Suprapubic skin (tissue), 4 donors: ENCODE results near the gene VPS37D. TPM values are rescaled to one million over a fixed set of nuclear protein-coding genes. Genes with fewer than 3 reads are reported as not detected.

Source experiments
- DNase-seq, 2 donors: peaks; one replicate each; pipeline ENCODE4 v3.0.0-alpha.2; 2019; ENCODE audit warnings: low spot score in 2 of 2
- H3K27ac ChIP-seq: fragments of 200-600 bp; sonication (generic); one replicate; pipeline ENCODE4 v1.5.1; 2019
- H3K27me3 ChIP-seq: fragments of 200-600 bp; sonication (generic); one replicate; pipeline ENCODE4 v1.5.1; 2019
- H3K36me3 ChIP-seq: fragments of 200-600 bp; sonication (generic); one replicate; pipeline ENCODE4 v1.5.1; 2019
- H3K4me1 ChIP-seq: fragments of 200-600 bp; sonication (generic); one replicate; pipeline ENCODE4 v1.5.1; 2019
- H3K4me3 ChIP-seq: fragments of 200-600 bp; sonication (generic); one replicate; pipeline ENCODE4 v1.5.1; 2019; ENCODE audit warnings: mild to moderate bottlenecking
- H3K9me3 ChIP-seq: fragments of 200-600 bp; sonication (generic); one replicate; pipeline ENCODE4 v1.5.1; 2019
- EP300 ChIP-seq: sonication (generic); formaldehyde crosslinking; IDR thresholded peaks from one replicate; pipeline ENCODE4 v1.6.1; 2017; ENCODE audit warnings: antibody characterized with exemption
- POLR2A ChIP-seq, 2 donors: fragments of 450-650 bp; IDR thresholded peaks; one replicate each; pipeline ENCODE4 v1.6.1; 2017; ENCODE audit warnings: antibody characterized with exemption in 2 of 2, mild to moderate bottlenecking in 2 of 2, moderate library complexity in 2 of 2
- POLR2AphosphoS5 ChIP-seq, 3 donors: sonication (generic); formaldehyde crosslinking; IDR thresholded peaks; one replicate each; pipeline ENCODE4 v1.6.1; 2017; ENCODE audit warnings: antibody characterized with exemption in 3 of 3
- WGBS: methylation state at CpG from one replicate; pipeline ENCODE4 v1.1.5; 2018; 5-methylcytosine and 5-hydroxymethylcytosine counted together
- total RNA-seq, 4 donors: library from RNA; depleted of rRNA; stranded (reverse); fragments of >200 nt; gene quantifications; one replicate each; pipeline ENCODE4 v1.1.0, GENCODE V29; 2016
- TF ChIP-seq, protein P1 (sequence below), 2 donors: fragments of 200-600 bp in 1 of 2; fragments of 450-650 bp in 1 of 2; sonication (generic) in 1 of 2; IDR thresholded peaks; one replicate each; pipeline ENCODE4 v1.5.1; 2016 to 2019; ENCODE audit warnings: antibody characterized with exemption in 2 of 2, mild to moderate bottlenecking in 1 of 2, moderate library complexity in 1 of 2

Gene VPS37D
- total RNA-seq, 4 donors from 2014 or later: 1.9 to 3.5 (median 2.1) TPM

DNA sequence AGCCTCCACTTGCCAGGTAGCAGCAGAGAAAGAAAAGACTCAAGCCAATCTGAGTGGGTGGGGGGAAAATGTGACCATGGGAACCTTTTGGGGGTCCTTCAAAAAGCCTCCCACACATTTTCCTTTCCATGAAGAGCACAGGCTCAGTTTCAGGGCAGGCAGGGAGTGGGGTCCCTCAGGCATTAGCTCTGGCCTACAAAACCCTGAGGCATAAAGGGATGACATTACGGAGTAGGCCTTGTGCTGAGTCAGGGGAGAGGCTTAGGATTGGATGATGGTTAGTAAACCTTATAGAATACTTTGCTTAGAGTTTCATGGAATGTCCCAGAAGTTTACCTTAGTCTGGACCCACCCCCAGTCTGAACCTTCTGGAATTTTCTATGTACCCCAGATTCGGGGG, 12.1 kb downstream of the VPS37D start:
- WGBS: 74% methylated on average over 2 of the region's 2 CpGs
- H3K27ac ChIP-seq: no peak overlapping the region
- H3K9me3 ChIP-seq: no peaks in the 10 kb centered on the region
- no peak overlapping the region for H3K4me3 ChIP-seq
- H3K4me1 ChIP-seq: peaks cover 39% of the 10 kb centered on the region
- DNase-seq: no peak
- H3K27me3 ChIP-seq: no peaks in the 10 kb centered on the region
- TF ChIP-seq POLR2A (IDR thresholded peaks at IDR 0.05) (no peak), EP300 (no peak), POLR2AphosphoS5 (IDR thresholded peaks at IDR 0.05) (no peak)
- TF ChIP-seq, protein P1, sequence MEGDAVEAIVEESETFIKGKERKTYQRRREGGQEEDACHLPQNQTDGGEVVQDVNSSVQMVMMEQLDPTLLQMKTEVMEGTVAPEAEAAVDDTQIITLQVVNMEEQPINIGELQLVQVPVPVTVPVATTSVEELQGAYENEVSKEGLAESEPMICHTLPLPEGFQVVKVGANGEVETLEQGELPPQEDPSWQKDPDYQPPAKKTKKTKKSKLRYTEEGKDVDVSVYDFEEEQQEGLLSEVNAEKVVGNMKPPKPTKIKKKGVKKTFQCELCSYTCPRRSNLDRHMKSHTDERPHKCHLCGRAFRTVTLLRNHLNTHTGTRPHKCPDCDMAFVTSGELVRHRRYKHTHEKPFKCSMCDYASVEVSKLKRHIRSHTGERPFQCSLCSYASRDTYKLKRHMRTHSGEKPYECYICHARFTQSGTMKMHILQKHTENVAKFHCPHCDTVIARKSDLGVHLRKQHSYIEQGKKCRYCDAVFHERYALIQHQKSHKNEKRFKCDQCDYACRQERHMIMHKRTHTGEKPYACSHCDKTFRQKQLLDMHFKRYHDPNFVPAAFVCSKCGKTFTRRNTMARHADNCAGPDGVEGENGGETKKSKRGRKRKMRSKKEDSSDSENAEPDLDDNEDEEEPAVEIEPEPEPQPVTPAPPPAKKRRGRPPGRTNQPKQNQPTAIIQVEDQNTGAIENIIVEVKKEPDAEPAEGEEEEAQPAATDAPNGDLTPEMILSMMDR (IDR thresholded peaks at IDR 0.05): no peak
- peaks cover 23% of the 10 kb centered on the region for H3K36me3 ChIP-seq

DNA sequence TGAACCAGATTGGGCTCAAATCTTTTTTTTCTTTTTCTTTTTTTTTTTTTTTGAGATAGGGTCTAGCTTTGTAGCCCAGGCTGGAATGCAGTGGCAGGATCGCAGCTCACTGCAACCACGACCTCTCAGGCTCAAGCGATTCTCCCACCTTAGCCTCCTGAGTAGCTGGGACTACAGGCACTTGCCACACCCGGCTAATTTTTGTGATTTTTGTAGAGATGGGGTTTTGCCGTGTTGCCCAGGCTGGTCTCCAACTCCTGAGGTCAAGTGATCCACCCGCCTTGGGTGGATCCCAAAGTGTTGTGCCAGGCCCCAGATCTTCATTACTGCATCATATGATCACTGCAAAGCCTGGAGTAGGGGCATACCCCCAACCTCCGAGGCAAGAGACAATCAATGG, 12.9 kb downstream of the VPS37D start:
- Histone ChIP-seq H3K36me3 (peaks cover 23% of the 10 kb centered on the region), H3K9me3 (no peaks in the 10 kb centered on the region), H3K27ac (no peak overlapping the region), H3K4me1 (peaks cover 39% of the 10 kb centered on the region), H3K27me3 (no peaks in the 10 kb centered on the region), H3K4me3 (no peak overlapping the region)
- no peak for DNase-seq
- 79% methylated on average over 7 of the region's 7 CpGs for WGBS
- TF ChIP-seq, protein P1 (IDR thresholded peaks at IDR 0.05): no peak
- no peak for TF ChIP-seq POLR2AphosphoS5 (IDR thresholded peaks at IDR 0.05)
- no peak for TF ChIP-seq POLR2A (IDR thresholded peaks at IDR 0.05)
- TF ChIP-seq EP300: no peak

DNA sequence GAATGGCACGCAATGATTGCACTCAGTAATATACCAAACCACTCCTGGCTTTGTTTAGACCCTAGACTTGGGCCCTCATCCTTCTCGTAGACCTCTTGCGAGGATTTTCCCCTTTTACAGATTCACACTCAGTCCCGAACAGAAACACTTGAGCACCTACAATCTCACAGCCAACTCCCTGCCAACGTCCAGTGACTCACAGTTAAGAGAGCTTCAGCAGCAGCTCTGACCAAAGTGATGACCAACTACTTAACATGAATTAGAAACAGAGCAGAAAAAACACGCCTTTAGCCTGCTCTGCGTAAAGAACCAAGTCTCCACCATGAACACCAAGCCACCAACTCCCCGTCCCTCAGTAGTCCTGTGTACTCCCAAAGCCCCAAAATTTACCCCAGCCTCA, 13.4 kb downstream of the VPS37D start:
- WGBS: 81% methylated on average over 8 of the region's 8 CpGs
- TF ChIP-seq POLR2A (IDR thresholded peaks at IDR 0.05) (no peak), POLR2AphosphoS5 (IDR thresholded peaks at IDR 0.05) (no peak), EP300 (no peak)
- TF ChIP-seq, protein P1 (IDR thresholded peaks at IDR 0.05): no peak
- peaks cover 39% of the 10 kb centered on the region for H3K4me1 ChIP-seq
- H3K9me3 ChIP-seq: no peaks in the 10 kb centered on the region
- DNase-seq: no peak
- H3K27me3 ChIP-seq: no peaks in the 10 kb centered on the region
- H3K36me3 ChIP-seq: peaks cover 23% of the 10 kb centered on the region
- H3K27ac ChIP-seq: no peak overlapping the region
- H3K4me3 ChIP-seq: no peak overlapping the region

DNA sequence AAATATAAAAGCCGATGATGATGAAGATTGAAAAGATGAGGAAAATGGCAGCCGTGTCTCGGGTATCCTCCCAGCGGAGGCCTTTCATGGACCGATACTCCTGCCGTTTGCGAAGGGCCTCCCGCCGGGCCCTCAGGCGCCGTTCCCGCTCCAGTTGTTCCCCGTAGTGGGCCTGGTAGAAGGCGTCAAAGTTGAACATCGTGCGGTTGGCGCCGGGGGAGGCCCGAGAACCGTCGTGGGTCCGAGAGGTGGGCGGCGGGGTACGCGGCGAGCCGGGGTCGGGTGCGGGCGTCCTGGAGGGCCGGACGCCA, 15.1 kb downstream of the VPS37D start:
- H3K9me3 ChIP-seq: no peaks in the 10 kb centered on the region

DNA sequence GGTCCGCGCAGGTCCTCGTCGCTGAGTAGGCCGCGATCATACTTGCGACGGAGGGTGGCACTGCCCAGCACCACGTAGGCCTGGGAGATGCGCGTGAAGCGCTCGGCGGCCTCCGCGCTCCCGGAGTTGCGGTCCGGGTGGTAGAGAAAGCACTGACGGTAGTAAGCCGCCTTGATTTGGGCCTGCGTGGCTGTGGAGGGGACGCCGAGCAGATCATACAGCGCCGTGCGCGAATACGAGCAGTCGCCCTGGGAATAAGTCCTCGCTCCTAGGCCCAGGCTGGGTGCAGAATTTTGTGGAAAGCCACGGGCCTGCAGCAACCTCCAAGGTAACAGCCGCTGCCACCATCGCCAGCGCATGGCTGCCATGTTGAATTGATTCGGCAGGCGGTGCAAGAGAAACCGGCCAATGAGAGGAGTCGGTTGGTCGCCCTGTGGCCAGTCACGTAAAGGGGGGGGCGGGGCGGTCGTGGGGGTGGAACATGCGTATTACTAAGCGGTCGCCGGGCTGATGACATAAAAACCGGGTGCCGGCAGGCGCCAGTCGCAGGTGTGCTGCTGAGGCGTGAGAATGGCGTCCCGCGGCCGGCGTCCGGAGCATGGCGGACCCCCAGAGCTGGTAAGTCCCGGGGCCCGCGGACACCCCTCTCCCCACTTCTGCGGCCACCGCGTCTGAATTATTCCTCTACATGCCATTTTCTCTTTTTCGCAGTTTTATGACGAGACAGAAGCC, 15.6 kb downstream of the VPS37D start, which contains the start of the genes BUD23 and DNAJC30:
TSS of gene BUD23 (plus strand) at position 542 of the 732 bp plus-strand sequence. CDS start at position 571, 29 bp downstream.
TSS of gene DNAJC30 (minus strand) at position 398 of the 732 bp plus-strand sequence. CDS start at position 368, 30 bp downstream.
- peak within 1 kb of the TSS; percentile 90 for H3K27ac ChIP-seq
- peak within 1 kb of the TSS; percentile 89 for H3K4me3 ChIP-seq
- peak; percentile 99 to 100 for DNase-seq
- H3K4me1 ChIP-seq: peaks cover 39% of the 10 kb centered on the region
- TF ChIP-seq POLR2AphosphoS5 (IDR thresholded peaks at IDR 0.05) (peak in 2 of 3 donors; percentile 33 to 64), POLR2A (IDR thresholded peaks at IDR 0.05) (peak in 1 of 2 donors; percentile 47), EP300 (no peak)
- TF ChIP-seq, protein P1 (IDR thresholded peaks at IDR 0.05): peak in 1 of 2 donors; percentile 17
- H3K27me3 ChIP-seq: no peaks in the 10 kb centered on the region
- H3K36me3 ChIP-seq: peaks cover 37% of the 10 kb centered on the region
- 0% methylated on average over 14 of the region's 68 CpGs for WGBS
- H3K9me3 ChIP-seq: no peaks in the 10 kb centered on the region

More for the DNA sequence above, 15.1 kb downstream of the VPS37D start:
- WGBS: 2% methylated on average over 22 of the region's 33 CpGs
- Histone ChIP-seq H3K4me3 (peak overlapping the region; percentile 89), H3K36me3 (peaks cover 37% of the 10 kb centered on the region), H3K27ac (peak overlapping the region; percentile 90), H3K4me1 (peaks cover 39% of the 10 kb centered on the region), H3K27me3 (no peaks in the 10 kb centered on the region)
- TF ChIP-seq POLR2A (IDR thresholded peaks at IDR 0.05): no peak
- TF ChIP-seq, protein P1 (IDR thresholded peaks at IDR 0.05): no peak
- DNase-seq: no peak
